GM18502 (cell line): ENCODE data around the gene PCDHGA6.
"Not testable (repeated sequence)": the region's sequence is repeated elsewhere in the genome, so short reads cannot be mapped to it uniquely, and the experiment has no call there.

ENCODE experiments used
- ATAC-seq: cut with Tn5 transposase; IDR thresholded peaks from one replicate; pipeline ENCODE4 v1.9.1; 2021; ENCODE audit warnings: mild to moderate bottlenecking; ENCODE audit not compliant: unreplicated experiment, poor library complexity

The PCDHGA6 gene

DNA sequence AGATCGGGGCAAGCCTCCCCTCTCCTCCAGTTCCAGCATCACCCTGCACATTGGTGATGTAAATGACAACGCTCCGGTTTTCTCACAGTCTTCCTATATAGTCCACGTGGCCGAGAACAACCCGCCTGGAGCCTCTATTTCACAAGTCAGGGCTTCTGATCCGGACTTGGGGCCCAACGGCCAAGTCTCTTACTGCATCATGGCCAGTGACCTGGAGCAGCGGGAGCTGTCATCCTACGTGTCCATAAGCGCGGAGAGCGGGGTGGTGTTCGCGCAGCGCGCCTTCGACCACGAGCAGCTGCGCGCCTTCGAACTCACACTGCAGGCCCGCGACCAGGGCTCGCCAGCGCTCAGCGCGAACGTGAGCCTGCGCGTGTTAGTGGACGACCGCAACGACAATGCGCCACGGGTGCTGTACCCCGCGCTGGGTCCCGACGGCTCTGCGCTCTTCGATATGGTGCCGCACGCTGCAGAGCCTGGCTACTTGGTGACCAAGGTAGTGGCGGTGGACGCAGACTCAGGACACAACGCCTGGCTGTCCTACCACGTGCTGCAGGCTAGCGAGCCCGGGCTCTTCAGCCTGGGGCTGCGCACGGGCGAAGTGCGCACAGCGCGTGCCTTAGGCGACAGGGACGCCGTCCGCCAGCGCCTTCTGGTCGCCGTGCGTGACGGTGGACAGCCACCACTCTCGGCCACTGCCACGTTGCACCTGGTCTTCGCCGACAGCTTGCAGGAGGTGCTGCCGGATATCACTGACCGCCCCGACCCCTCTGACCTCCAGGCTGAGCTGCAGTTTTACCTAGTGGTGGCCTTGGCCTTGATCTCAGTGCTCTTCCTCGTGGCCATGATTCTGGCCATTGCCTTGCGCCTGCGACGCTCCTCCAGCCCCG, 15.7 kb downstream of the PCDHGA6 start:
- no peak for ATAC-seq

- no peak for ATAC-seq
Observed at GRCh38 chr5:141392429-141393198, 18.9 kb downstream of the PCDHGA6 start, which contains the start of gene PCDHGA8. Gene PCDHGA8 (plus strand): TSS chr5:141392633. CDS start chr5:141392814, 181 bp downstream.

- ATAC-seq = no peak
Observed at GRCh38 chr5:141393267-141393666, 19.6 kb downstream of the PCDHGA6 start.

- ATAC-seq = not testable (repeated sequence)
Observed at GRCh38 chr5:141394401-141395187, 20.9 kb downstream of the PCDHGA6 start.

- peak; percentile 99 for ATAC-seq
Observed at GRCh38 chr5:141397756-141398551, 24.3 kb downstream of the PCDHGA6 start, which contains the start of gene PCDHGB5. Gene PCDHGB5 (plus strand): TSS chr5:141397947. CDS start chr5:141398128, 181 bp downstream.

GRCh38 chr5:141398608-141399007, 24.9 kb downstream of the PCDHGA6 start:
- ATAC-seq = no peak

DNA sequence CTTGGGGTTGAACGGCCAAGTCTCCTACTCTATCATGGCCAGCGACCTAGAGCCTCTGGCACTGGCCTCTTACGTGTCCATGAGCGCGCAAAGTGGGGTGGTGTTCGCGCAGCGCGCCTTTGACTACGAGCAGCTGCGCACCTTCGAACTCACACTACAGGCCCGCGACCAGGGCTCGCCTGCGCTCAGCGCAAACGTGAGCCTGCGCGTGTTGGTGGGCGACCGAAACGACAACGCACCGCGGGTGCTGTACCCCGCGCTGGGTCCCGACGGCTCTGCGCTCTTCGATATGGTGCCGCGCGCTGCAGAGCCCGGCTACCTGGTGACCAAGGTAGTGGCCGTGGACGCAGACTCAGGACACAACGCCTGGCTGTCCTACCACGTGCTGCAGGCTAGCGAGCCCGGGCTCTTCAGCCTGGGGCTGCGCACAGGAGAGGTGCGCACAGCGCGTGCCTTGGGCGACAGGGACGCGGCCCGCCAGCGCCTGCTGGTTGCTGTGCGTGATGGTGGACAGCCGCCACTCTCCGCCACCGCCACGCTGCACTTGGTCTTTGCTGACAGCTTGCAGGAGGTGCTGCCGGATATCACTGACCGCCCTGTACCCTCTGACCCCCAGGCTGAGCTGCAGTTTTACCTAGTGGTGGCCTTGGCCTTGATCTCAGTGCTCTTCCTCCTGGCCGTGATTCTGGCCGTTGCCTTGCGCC, 26.0 kb downstream of the PCDHGA6 start:
- no peak for ATAC-seq

GRCh38 chr5:141402553-141403243, 29.0 kb downstream of the PCDHGA6 start, which contains the start of gene PCDHGA9:
Gene PCDHGA9 (plus strand): TSS chr5:141402778. CDS start chr5:141402953, 175 bp downstream.
- no peak for ATAC-seq

DNA sequence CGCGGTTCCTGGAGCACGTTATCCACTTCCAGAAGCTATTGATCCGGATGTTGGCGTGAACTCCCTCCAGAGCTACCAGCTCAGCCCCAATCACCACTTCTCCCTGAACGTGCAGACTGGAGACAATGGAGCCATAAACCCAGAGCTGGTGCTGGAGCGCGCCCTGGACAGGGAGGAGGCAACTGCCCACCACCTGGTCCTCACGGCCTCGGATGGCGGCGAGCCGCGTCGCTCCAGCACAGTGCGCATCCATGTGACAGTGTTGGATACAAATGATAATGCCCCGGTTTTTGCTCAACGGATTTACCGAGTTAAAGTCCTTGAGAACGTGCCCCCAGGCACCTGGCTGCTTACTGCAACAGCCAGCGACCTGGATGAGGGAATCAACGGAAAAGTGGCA, 29.7 kb downstream of the PCDHGA6 start:
- ATAC-seq = no peak

DNA sequence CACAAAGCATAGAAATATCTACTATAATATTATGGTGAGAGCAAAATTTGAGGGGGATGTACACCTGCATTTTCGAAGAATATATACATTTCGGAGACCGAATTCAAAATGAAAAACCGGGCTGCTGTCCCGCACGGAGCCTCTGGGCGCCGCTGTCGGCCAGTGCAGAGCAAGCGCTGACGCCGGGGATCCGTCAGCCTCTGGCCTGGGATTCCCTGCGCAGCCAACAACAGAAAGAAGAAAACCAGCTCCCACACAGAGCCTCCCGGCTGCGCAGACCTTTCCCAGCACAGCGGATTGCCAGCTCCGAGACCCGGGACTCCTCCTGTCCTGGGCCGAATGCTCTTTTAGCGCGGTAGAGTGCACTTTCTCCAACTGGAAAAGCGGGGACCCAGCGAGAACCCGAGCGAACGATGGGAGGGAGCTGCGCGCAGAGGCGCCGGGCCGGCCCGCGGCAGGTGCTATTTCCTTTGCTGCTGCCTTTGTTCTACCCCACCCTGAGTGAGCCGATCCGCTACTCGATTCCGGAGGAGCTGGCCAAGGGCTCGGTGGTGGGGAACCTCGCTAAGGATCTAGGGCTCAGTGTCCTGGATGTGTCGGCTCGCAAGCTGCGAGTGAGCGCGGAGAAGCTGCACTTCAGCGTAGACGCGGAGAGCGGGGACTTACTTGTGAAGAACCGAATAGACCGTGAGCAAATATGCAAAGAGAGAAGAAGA, 34.3 kb downstream of the PCDHGA6 start, which contains the start of gene PCDHGB6:
TSS of gene PCDHGB6 (plus strand) at position 232 of the 716 bp plus-strand sequence. CDS start at position 414, 182 bp downstream.
- peak; percentile 86 for ATAC-seq

DNA sequence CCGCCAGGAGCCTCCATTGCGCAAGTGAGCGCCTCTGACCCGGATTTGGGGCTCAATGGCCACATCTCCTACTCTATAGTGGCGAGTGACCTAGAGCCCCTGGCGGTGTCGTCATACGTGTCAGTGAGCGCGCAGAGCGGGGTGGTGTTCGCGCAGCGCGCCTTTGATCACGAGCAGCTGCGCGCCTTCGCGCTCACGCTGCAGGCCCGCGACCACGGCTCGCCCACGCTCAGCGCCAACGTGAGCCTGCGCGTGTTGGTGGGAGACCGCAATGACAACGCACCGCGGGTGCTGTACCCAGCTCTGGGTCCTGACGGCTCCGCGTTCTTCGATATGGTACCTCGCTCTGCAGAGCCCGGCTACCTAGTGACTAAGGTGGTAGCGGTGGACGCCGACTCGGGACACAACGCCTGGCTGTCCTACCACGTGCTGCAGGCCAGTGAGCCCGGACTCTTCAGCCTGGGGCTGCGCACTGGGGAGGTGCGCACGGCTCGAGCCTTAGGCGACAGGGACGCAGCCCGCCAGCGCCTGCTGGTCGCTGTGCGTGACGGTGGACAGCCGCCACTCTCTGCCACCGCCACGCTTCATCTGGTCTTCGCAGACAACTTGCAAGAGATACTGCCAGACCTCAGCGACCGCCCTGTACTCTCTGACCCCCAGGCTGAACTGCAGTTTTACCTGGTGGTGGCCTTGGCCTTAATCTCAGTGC, 36.1 kb downstream of the PCDHGA6 start:
- no peak for ATAC-seq

DNA sequence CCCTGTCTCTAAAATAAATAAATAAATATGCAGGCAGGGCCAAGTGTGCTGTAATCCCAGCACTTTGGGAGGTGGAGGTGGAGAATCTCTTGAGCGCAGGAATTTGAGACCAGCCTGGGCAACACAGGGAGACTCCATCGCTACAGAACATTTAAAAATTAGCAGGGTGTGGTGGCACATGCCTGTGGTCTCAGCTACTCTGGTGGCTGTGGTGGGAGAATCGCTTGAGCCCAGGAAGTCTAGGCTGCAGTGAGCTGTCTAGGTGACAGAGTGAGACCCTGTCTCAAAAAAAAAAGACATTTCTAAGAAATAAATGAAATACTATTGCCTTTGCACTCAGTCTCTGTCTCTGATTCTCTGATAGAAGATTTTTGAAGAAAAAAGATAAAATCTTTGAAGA, 37.9 kb downstream of the PCDHGA6 start:
- ATAC-seq = no peak

GRCh38 chr5:141412854-141413539, 39.3 kb downstream of the PCDHGA6 start, which contains the start of gene PCDHGA10:
Gene PCDHGA10 (plus strand): TSS chr5:141412987. CDS start chr5:141413176, 189 bp downstream.
- ATAC-seq = peak; percentile 77

DNA sequence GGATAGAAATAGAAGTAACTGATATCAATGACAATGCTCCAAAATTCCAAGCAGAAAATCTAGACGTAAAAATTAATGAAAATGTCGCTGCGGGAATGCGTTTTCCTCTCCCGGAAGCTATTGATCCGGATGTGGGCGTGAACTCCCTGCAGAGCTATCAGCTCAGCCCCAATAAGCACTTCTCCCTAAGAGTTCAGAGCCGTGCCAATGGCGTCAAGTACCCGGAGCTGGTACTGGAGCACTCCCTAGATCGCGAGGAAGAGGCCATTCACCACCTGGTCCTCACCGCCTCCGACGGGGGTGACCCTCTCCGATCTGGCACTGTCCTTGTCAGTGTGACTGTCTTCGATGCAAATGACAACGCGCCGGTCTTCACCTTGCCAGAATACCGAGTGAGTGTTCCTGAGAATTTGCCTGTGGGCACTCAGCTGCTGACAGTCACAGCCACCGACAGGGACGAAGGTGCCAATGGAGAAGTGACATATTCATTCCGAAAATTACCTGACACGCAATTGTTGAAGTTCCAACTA, 39.9 kb downstream of the PCDHGA6 start:
- ATAC-seq = peak; percentile 36

DNA sequence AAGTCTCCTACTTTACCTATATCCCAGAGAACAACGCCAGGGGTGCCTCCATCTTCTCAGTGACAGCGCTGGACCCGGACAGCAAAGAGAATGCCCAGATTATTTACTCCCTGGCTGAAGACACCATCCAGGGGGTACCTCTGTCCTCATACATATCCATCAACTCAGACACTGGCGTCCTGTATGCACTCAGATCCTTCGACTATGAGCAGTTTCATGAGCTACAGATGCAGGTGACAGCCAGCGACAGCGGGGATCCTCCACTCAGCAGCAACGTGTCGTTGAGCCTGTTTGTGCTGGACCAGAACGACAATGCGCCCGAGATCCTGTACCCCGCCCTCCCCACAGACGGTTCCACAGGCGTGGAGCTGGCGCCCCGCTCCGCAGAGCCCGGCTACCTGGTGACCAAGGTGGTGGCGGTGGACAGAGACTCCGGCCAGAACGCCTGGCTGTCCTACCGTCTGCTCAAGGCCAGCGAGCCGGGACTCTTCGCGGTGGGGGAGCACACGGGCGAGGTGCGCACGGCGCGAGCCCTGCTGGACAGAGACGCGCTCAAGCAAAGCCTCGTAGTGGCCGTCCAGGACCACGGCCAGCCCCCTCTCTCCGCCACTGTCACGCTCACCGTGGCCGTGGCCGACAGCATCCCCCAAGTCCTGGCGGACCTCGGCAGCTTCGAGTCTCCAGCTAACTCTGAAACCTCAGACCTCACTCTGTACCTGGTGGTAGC, 41.0 kb downstream of the PCDHGA6 start:
- not testable (repeated sequence) for ATAC-seq
